K562 (cell line): ENCODE results near the gene RASGRP4. TPM values are rescaled to one million over a fixed set of nuclear protein-coding genes. Genes with fewer than 3 reads are reported as not detected.

Source experiments
- ATAC-seq: fragments of 200-7000 bp; cut with Tn5 transposase; 3 replicates; pipeline ENCODE4 v1.9.1; 2020; ENCODE audit warnings: moderate library complexity
- BruUV-seq: library from RNA; stranded (reverse); fragments of 400-500 nt; replicated peaks from 2 replicates; lab custom pipeline; 2021; lab: Mats Ljungman, UMichigan
- CTCF ChIA-PET: fragments of 300-600 bp; formaldehyde crosslinking; extraction: SDS; loops from one replicate; lab custom pipeline; 2021; ENCODE audit warnings: low intra/inter-chr PET ratio; lab: Yijun Ruan, JAX
- POLR2A ChIA-PET: fragments of 300-600, 350-650 bp; sonication (Branson Sonifier 250); formaldehyde crosslinking; extraction: SDS; loops from one replicate; lab custom pipeline; 2021; ENCODE audit warnings: antibody characterized with exemption, inconsistent platforms; lab: Yijun Ruan, JAX
- DNase-seq, 4 experiments: peaks; one replicate each; pipeline versions ENCODE4 v3.0.0 to v3.0.0-alpha.2; 2011 to 2018; ENCODE audit warnings: low spot score in 3 of 4, mixed read lengths in 3 of 4; ENCODE audit errors: extremely low read depth in 1 of 4
- FAIRE-seq: peaks from 2 replicates; lab custom pipeline; 2011; peaks lifted over from hg19 to GRCh38; lab: Jason Lieb, UNC
- H2AFZ ChIP-seq: 2 replicates; pipeline ENCODE4 v1.6.0; 2011; ENCODE audit warnings: low read depth, low read length, control low read depth, inconsistent platforms
- H3K27ac ChIP-seq: fragments of 200-600 bp; 3 replicates; pipeline ENCODE4 v1.8.0; 2011; ENCODE audit warnings: low read depth, mild to moderate bottlenecking, control low read depth, inconsistent platforms, low read length, moderate library complexity, mixed read lengths; ENCODE audit errors: extremely low read depth
- H3K27me3 ChIP-seq, 2 experiments: fragments of 300-600 bp in 1 of 2; 2 replicates in 1 of 2; 3 replicates in 1 of 2; pipeline versions ENCODE4 v1.6.0 to v1.8.0; 2011; ENCODE audit warnings: inconsistent platforms in 2 of 2, low read length in 2 of 2, mild to moderate bottlenecking in 1 of 2, mixed read lengths in 1 of 2, moderate library complexity in 1 of 2; ENCODE audit not compliant: control insufficient read depth in 2 of 2, insufficient read depth in 2 of 2
- H3K36me3 ChIP-seq: fragments of 300-600 bp; 3 replicates; pipeline ENCODE4 v1.8.0; 2011; ENCODE audit warnings: mild to moderate bottlenecking, low read length, inconsistent platforms; ENCODE audit not compliant: control insufficient read depth, insufficient read depth
- H3K4me1 ChIP-seq, 2 experiments: fragments of 200-600 bp in 1 of 2; replicated peaks in 1 of 2; 2 replicates in 1 of 2; 3 replicates in 1 of 2; pipeline versions ENCODE4 v1.5.1 to v1.8.0; 2011; ENCODE audit warnings: inconsistent platforms in 2 of 2, low read length in 2 of 2, mild to moderate bottlenecking in 1 of 2, mixed read lengths in 1 of 2, moderate library complexity in 1 of 2; ENCODE audit not compliant: control insufficient read depth in 2 of 2, insufficient read depth in 2 of 2
- H3K4me2 ChIP-seq: 2 replicates; pipeline ENCODE4 v1.6.1; 2011; ENCODE audit warnings: low read length, control low read depth, inconsistent platforms, mixed read lengths; ENCODE audit not compliant: insufficient read depth
- H3K4me3 ChIP-seq: fragments of 200-600 bp; sonication (generic), shearing (Covaris generic); 2 replicates; pipeline ENCODE4 v1.5.1; 2016; ENCODE audit warnings: control low read depth, inconsistent platforms
- H3K79me2 ChIP-seq: fragments of 200-600 bp; 3 replicates; pipeline ENCODE4 v1.8.0; 2011; ENCODE audit warnings: low read length, inconsistent platforms; ENCODE audit not compliant: control insufficient read depth, insufficient read depth
- H3K9ac ChIP-seq, 2 experiments: 2 replicates each; pipeline versions ENCODE4 v1.6.0 to v1.6.1; 2011; ENCODE audit warnings: low read depth in 2 of 2, low read length in 2 of 2, control low read depth in 1 of 2, inconsistent platforms in 1 of 2, mild to moderate bottlenecking in 1 of 2, mixed read lengths in 1 of 2; ENCODE audit not compliant: insufficient read depth in 1 of 2
- H3K9me1 ChIP-seq: one replicate; pipeline ENCODE4 v1.6.0; 2011; ENCODE audit warnings: inconsistent platforms, mild to moderate bottlenecking, low read length, moderate library complexity; ENCODE audit not compliant: control insufficient read depth, insufficient read depth
- H3K9me3 ChIP-seq: replicated peaks from 2 replicates; pipeline ENCODE4 v1.5.1; 2011; ENCODE audit warnings: low read depth, low read length, inconsistent platforms; ENCODE audit not compliant: control insufficient read depth, insufficient read depth
- H4K20me1 ChIP-seq: replicated peaks from 2 replicates; pipeline ENCODE4 v1.6.1; 2011; ENCODE audit warnings: low read length, inconsistent platforms, mixed read lengths; ENCODE audit not compliant: control insufficient read depth, insufficient read depth
- CCAR2 ChIP-seq: fragments of 200-400 bp; formaldehyde crosslinking; IDR thresholded peaks from 2 replicates; pipeline ENCODE4 v1.6.1; 2017; ENCODE audit warnings: mild to moderate bottlenecking, low read depth, low read length
- CHD1 ChIP-seq: fragments of 200-600 bp; sonication (generic); IDR thresholded peaks from one replicate; pipeline ENCODE4 v1.6.1; 2012; ENCODE audit warnings: mild to moderate bottlenecking, moderate library complexity, low read length, inconsistent platforms
- CREM ChIP-seq: IDR thresholded peaks from 2 replicates; pipeline ENCODE4 v1.6.1; 2014; ENCODE audit warnings: antibody characterized with exemption, low read depth
- EP400 ChIP-seq: fragments of 450-650 bp; IDR thresholded peaks from 2 replicates; pipeline ENCODE4 v1.6.1; 2017; ENCODE audit warnings: antibody characterized with exemption, mild to moderate bottlenecking, moderate library complexity
- HMGN3 ChIP-seq: IDR thresholded peaks from 2 replicates; pipeline ENCODE4 v1.6.1; 2011; ENCODE audit warnings: borderline replicate concordance, low read depth, mild to moderate bottlenecking, mixed read lengths, low read length; ENCODE audit not compliant: insufficient read length; ENCODE audit errors: extremely low read depth
- NR2C1 ChIP-seq, 2 experiments: fragments of 450-650 bp; IDR thresholded peaks; 2 replicates each; pipeline ENCODE4 v1.6.1; 2017; ENCODE audit warnings: mild to moderate bottlenecking in 2 of 2, antibody characterized with exemption in 1 of 2, inconsistent platforms in 1 of 2, missing compliant biosample characterization in 1 of 2, missing genetic modification characterization in 1 of 2
- NR2C2 ChIP-seq, 2 experiments: fragments of 200-800 bp in 1 of 2; sonication (Bioruptor generic) in 1 of 2; sonication (generic) in 1 of 2; formaldehyde crosslinking in 1 of 2; IDR thresholded peaks; 2 replicates each; pipeline versions ENCODE4 v1.6.1 to v1.8.0; 2016 to 2022; ENCODE audit warnings: mild to moderate bottlenecking in 1 of 2, missing compliant biosample characterization in 1 of 2, missing genetic modification characterization in 1 of 2, missing genetic modification reagents in 1 of 2
- ZNF174 ChIP-seq: fragments of 250-450 bp; sonication (Bioruptor Pico); IDR thresholded peaks from 2 replicates; pipeline ENCODE4 v1.4.0; 2020; ENCODE audit warnings: mild to moderate bottlenecking
- WGBS: fragments of 100-300 bp; shearing (Covaris generic); methylation state at CpG from one replicate; pipeline ENCODE4 v1.1.6; 2016; ENCODE audit warnings: low coverage, mixed read lengths; ENCODE audit not compliant: insufficient coverage; ENCODE audit errors: missing lambda C conversion rate; 5-methylcytosine and 5-hydroxymethylcytosine counted together
- in situ Hi-C: fragments of 300-500 bp; cut with MboI; formaldehyde crosslinking; loops from 4 replicates; pipeline ENCODE4 v1.15.0; 2018; ENCODE audit warnings: inconsistent platforms, mixed read lengths
- intact Hi-C: fragments of 100-400 bp; cut with micrococcal nuclease; formaldehyde crosslinking; loops from 2 replicates; pipeline ENCODE4 v1.14.2; 2022
- polyA plus RNA-seq, 8 experiments: library from polyadenylated mRNA; depleted of rRNA in 4 of 8; stranded (reverse) in 5 of 8; unstranded in 3 of 8; fragments of >200 nt; fragmentation: Nextera tagmentation in 2 of 8; fragmentation: Illumina TruSeq in 1 of 8; extraction: Ambion mirVana in 2 of 8; extraction: Trizol in 1 of 8; gene quantifications; 2 replicates each; pipeline versions ENCODE4 v1.2.1 to v1.2.3, GENCODE V29; 2011 to 2014; ENCODE audit warnings: inconsistent platforms in 1 of 8, missing spikeins in 1 of 8
- total RNA-seq, 7 experiments: library from RNA; depleted of rRNA in 6 of 7; stranded (reverse); fragments of >200 nt in 6 of 7; fragmentation: Illumina TruSeq in 2 of 7; extraction: Trizol in 2 of 7; gene quantifications; 2 replicates each; pipeline versions ENCODE4 v1.2.1 to v1.2.3, GENCODE V29; 2011 to 2021; ENCODE audit warnings: low replicate concordance in 1 of 7
- TF ChIP-seq, protein P1 (sequence below): fragments of 250-450 bp; sonication (Bioruptor Pico); IDR thresholded peaks from 2 replicates; pipeline ENCODE4 v1.8.0; 2021; ENCODE audit warnings: moderate library complexity, mild to moderate bottlenecking, inconsistent platforms

RASGRP4 gene
- total and polyA plus RNA-seq, 9 of the 15 experiments (the other 6 are each of a cell fraction or from before 2014, with no cell fraction given): 0.39 to 4.6 (median 3.8) TPM

DNA sequence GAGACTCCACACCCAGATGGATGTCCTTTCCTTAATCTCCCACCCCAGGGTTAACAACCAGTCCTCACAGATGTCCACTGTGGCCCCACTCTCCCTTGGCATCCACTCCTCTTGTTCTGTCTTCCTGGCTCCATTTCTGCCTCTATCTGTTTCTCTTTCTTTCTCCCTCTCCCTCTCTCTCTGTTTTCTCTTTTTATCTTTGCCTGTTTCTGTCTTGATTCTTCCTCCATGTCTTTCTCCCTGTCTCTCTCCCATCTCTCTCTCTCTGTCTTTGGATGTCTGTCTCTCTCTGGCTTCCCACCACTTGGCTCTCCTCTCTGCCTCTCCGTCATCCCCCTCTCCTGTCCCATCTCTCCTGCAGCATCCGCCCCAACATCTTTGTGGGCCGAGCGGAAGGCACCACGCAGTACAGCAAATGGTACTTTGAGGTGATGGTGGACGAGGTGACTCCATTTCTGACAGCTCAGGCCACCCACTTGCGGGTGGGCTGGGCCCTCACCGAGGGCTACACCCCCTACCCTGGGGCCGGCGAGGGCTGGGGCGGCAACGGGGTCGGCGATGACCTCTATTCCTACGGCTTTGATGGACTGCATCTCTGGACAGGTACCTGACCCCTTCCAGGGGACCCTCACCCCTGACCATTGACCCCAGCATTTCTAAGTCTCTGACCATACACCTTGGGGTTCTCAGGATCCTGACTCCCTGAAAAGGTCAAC, 31.8 kb upstream of the RASGRP4 start (continued):
- TF ChIP-seq, protein P1, sequence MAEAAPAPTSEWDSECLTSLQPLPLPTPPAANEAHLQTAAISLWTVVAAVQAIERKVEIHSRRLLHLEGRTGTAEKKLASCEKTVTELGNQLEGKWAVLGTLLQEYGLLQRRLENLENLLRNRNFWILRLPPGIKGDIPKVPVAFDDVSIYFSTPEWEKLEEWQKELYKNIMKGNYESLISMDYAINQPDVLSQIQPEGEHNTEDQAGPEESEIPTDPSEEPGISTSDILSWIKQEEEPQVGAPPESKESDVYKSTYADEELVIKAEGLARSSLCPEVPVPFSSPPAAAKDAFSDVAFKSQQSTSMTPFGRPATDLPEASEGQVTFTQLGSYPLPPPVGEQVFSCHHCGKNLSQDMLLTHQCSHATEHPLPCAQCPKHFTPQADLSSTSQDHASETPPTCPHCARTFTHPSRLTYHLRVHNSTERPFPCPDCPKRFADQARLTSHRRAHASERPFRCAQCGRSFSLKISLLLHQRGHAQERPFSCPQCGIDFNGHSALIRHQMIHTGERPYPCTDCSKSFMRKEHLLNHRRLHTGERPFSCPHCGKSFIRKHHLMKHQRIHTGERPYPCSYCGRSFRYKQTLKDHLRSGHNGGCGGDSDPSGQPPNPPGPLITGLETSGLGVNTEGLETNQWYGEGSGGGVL: no peak
- TF ChIP-seq ZNF174 (no peak), EP400 (no peak), CHD1 (no peak), HMGN3 (no peak)

DNA sequence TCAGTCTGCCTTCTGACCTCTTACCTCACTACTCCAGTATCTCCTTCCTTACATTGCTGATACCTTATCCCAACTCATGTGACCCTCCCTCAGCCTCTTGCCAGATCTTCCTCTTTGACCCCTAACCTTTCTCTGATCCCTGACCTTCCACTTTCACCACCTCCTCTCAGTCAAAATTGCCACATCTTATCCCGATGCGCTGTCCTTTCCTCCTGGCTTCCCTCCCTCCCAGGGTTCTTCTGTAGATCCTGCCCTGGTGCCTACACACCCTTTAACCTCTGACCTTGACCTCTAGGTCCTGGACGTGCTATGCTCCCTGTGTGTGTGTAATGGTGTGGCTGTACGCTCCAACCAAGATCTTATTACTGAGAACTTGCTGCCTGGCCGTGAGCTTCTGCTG, 31.2 kb upstream of the RASGRP4 start:
- 39% methylated on average over 5 of the region's 5 CpGs for WGBS
- DNase-seq (no peak), ATAC-seq (no peak), FAIRE-seq (no peak)
- POLR2A ChIA-PET: no interaction called here
- Histone ChIP-seq H3K27ac (no peak overlapping the region), H3K36me3 (peaks cover 47% of the 10 kb centered on the region; the same call in 1 of the 3 replicates), H2AFZ (no peak overlapping the region), H3K4me3 (no peak overlapping the region), H3K9ac (no peak overlapping the region), H3K27me3 (no peaks in the 10 kb centered on the region), H3K4me1 (peaks cover 5 to 16% of the 10 kb centered on the region in 2 experiments), H3K4me2 (no peak overlapping the region), H3K9me1 (no peaks in the 10 kb centered on the region), H3K9me3 (no peaks in the 10 kb centered on the region), H3K79me2 (no peaks in the 10 kb centered on the region), H4K20me1 (no peaks in the 10 kb centered on the region)
- in situ Hi-C loops (no loop called here), intact Hi-C loops (no loop called here)
- BruUV-seq: no TSS peak
- TF ChIP-seq NR2C2 (CRISPR knock-in tag; IDR thresholded peaks at IDR 0.05) (no peak; the same call in 1 of the 2 replicates), NR2C2 (tag; IDR thresholded peaks at IDR 0.05) (peak; percentile 71; the same call in 1 of the 2 replicates), CREM (no peak), NR2C1 (IDR thresholded peaks at IDR 0.05) (peak; percentile 87), NR2C1 (tag; IDR thresholded peaks at IDR 0.05) (peak; percentile 93), CCAR2 (no peak)
- CTCF ChIA-PET: no interaction called here
